Left lobe of liver (tissue), 2 donors: ENCODE measurements around the gene CCDC182. TPM values are rescaled to one million over a fixed set of nuclear protein-coding genes. Genes with fewer than 3 reads are reported as not detected.

ENCODE experiments used
- ATAC-seq: fragments of 200-7000 bp; cut with Tn5 transposase; one replicate; pipeline ENCODE4 v1.9.1; 2020; ENCODE audit warnings: mild to moderate bottlenecking, moderate library complexity
- DNase-seq: peaks from one replicate; pipeline ENCODE4 v3.0.0-alpha.2; 2020; ENCODE audit warnings: low spot score
- total RNA-seq: library from RNA; stranded (reverse); gene quantifications from one replicate; pipeline ENCODE4 v1.2.1, GENCODE V29; 2021
- donor health status: DM: no; HTN: no; CAD: no; lungs with moderate emphysema.
- donor health status: DM: no; HTN: yes; CAD: no.

The CCDC182 gene
- total RNA-seq: not detected

DNA sequence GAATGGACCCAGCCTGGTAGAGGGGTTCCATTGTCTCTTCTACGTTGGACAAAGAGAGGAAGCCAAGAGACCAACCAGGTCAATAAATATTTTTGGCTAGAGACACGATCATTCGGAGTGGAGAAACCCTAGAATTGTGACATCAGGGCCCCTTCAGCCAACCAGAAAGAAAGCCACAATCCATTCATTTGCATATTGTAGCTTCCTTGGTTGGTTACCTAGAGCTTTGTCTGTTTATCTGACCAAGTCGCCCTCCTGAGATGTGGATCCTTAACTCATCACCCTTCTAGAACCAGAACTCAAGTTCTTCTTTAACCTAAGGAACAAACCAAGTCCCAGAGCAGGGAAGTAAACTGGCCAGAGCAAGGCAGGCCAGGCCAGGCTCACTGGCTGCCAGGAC is at the start of gene CCDC182:
TSS of gene CCDC182 (minus strand) at position 58 of the 400 bp plus-strand sequence. CDS start at position 31, 27 bp downstream.
- DNase-seq (no peak), ATAC-seq (no peak)

DNA sequence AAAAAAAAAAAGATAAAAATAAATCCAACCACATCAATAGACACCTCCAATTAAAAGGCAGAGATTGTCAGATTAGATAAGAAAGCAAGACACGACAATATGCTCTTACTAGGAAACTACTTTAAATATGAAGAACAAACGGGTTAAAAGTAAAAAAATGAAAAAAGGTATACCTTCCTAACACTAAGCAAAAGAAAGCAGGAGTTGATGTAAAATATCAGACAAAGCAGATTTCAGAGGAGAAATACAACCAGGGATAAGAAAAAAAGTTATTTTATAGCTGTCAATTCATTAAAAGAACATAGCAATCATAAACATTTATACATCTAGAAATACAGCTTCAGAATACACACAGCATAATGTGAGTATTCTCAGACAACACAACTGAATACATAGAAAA is 49.7 kb upstream of the CCDC182 start:
- no peak for ATAC-seq
- no peak for DNase-seq

GRCh38 chr17:57788725-57789124 is 43.6 kb upstream of the CCDC182 start:
- ATAC-seq: no peak
- DNase-seq: no peak

GRCh38 chr17:57785022-57785421 is 39.9 kb upstream of the CCDC182 start:
- ATAC-seq (peak; percentile 57), DNase-seq (peak; percentile 48)

DNA sequence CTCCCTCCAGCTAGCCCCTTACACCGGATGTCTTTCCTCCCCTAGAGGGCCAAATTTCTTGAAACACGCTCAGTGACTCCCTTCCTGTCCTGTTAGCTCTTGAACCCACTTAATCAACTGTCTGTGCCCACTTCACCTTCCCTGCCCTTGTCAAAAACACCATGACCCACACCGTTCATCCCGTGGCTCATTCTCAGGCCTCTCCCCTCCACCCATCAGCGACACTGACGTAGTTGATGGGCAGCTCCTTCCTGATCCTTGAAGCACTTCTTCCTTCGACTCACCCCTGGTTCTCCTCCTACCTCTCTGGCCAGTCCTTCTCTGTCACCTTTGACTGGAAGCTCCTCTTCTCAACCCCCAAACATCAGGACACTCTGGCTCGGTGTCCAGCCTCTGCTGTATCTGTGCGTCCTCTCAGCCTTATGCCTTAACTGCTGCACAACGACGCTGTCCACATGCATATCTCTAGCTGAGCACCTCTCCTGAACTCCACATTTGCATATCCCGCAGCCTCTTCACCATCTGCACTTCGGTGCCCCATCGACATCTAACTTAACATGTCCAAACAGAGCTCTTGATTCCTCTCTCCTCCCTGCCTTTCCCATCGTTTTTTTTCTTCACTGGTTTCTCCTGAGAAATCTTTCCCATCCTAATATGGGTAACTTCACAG is 39.3 kb upstream of the CCDC182 start:
- no peak for DNase-seq
- no peak for ATAC-seq

GRCh38 chr17:57783338-57783742 is 38.2 kb upstream of the CCDC182 start:
- ATAC-seq (peak; percentile 87), DNase-seq (peak; percentile 54)

DNA sequence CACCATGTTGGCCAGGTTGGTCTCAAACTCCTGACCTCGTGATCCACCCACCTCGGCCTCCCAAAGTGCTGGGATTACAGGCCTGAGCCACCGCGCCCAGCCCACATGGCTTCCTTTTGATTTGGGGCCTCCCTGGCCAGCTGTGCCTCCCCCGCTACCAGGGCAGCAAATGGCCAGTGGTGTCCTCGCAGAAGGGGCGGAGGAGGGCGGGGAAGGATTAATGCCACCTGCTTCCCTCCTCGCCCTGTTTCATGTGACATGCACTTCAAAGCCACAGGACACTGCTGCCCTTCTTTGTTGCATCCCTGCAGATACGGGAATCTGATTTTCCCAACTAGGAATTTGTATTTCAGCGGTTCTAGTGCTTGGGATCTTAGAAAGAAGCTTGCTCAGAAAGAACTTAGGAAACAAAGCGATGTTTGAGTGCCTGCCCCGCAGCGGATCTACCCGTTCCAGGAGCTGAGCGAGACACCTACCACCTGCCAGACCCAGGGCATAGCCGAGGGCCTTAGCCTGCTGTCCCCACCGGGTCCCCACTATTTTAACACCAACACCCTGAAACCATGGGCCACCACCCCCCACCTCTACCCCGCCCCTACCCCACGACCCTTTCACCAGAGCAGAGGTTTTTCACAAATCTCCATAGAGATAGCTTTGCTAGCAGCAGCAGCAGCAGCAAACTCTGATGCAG is 37.7 kb upstream of the CCDC182 start:
- ATAC-seq (no peak), DNase-seq (no peak)

DNA sequence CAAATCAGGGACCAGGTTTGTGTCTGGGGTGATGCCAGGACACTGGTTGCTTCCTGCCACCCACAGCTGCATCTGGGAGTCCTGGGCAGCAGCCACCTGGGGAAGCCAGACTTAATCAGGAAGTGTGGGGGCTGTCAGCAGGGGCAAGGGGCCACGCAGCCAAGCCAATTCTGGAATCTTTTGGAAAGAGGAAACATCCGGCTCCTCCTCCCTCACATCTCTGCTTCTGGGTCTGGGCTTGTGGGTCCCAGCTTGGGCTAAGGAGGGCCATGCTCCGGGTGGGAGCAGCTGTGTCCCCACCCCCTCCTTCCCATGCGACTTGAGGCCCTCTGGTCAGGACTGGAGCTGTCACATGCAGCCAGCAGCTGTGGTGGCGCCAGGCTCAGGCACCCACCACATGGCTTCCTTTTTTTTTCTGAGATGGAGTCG is 37.0 kb upstream of the CCDC182 start:
- DNase-seq: no peak
- ATAC-seq: peak; percentile 25

DNA sequence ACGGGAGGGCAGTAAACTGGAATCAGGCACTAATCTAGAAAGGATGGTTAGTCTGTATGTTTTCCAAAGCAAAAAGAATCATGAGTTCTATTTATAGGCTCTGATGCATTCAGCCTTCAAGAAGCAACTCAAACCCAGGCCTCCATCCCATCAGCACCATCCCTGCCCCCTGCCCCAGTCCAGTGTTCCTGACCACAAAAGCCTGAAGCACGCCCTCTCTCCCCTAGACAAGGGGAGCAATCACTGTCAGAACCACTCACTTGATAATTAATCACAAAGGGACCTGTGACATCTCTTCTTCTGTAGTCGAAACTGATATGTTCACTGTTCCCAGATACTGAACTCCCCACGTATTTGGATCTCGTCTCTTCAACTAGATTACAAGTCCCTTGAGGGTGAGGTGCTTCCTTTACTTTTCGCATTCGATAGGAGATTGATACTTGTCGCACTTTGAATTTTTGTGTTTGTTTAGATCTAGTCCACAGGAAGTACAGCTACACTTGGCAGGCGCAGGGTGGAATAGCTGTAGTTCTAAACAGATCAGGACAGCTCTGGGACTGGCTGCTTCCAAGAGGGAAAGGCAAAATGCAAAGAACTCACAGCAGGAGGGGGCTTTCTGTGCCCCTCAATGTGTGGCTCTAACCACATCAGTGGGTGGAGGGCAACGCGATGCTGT is 36.4 kb upstream of the CCDC182 start:
- ATAC-seq (no peak), DNase-seq (no peak)

- no peak for DNase-seq
- ATAC-seq: no peak
These were observed 34.6 kb upstream of the CCDC182 start for GRCh38 chr17:57779706-57780105.

- DNase-seq (no peak), ATAC-seq (no peak)
These were observed 33.2 kb upstream of the CCDC182 start for GRCh38 chr17:57778306-57778705.

- no peak for ATAC-seq
- DNase-seq: no peak
These were observed 31.3 kb upstream of the CCDC182 start for GRCh38 chr17:57776366-57776765.

DNA sequence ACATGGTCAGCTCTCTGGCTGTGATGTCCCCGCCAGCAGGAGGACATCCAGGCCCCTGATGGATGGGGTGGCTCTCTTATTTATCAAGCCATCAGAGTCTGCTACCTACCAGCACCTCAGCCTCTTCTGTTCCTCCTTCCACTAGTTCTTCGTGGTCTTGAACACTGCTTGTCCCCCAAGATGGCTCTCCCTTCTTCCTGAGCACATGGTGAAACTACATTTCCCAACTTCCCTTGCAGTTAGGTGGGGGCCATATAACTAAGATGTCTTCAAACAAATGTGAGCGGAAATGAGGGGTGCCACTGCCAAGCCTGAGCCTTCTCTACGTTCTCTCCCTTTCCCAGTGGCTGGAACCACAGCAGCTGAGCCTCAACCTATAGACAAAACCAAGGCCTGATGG is 29.8 kb upstream of the CCDC182 start:
- ATAC-seq (no peak), DNase-seq (no peak)

DNA sequence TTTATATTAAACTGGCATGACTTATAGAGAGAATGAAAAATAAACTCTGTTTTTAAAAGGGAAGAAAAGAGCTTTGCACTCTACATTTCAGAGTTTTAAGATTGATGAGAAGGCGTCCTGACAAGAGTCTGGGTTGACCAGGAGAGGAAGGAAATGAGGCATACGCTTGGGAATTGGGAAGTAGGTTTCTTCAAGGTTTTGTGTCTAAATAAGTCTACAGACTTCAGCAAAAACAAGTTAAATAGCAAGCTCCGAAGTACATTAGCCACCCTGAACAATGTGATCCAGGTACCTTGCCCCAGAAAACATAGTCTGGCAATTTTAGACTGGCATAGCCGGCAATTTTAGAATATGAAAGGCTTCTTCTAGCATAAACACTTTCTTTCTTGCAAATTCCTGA is 28.5 kb upstream of the CCDC182 start:
- no peak for ATAC-seq
- DNase-seq: no peak

DNA sequence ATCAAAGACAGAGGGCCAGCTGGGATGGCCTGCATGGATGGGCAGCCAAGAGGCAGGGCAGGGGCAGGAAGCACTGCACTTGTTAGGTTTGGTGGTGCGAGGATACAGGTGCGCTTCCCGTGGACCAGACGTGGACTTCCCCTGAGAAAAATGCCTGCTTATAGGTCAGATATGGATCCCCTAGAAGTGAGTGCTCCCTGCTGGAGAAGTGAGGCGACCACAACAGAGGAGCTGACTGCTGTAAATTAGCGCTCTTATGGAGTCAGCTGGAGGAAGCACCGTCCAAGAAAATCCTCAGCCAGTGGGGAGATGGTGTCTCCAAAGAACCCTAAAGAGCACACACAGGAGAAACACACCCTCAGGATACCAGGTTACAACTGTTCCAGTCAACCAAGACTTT is 27.7 kb upstream of the CCDC182 start:
- no peak for DNase-seq

DNA sequence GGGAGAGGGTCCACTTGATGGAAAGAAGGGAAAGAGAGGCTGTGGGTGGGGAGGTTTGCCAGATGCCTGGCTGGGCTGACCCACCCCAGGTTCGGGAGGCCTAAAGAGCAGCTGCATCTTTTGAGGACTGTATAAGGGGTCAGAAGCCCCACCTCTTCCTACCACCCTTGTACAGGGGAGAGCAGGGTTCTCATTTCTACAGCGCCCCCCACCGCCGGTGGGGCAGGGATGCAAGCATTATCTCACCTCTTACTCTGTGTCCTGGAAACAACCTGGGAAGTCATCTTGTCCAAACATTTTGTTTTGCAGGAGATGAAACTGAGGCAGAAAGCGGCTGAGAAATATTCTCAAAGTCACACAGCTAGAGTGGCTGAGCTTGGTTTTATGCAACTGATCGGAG is 22.5 kb upstream of the CCDC182 start:
- no peak for DNase-seq
- no peak for ATAC-seq

More for the DNA sequence above, 27.7 kb upstream of the CCDC182 start:
- ATAC-seq: no peak

DNA sequence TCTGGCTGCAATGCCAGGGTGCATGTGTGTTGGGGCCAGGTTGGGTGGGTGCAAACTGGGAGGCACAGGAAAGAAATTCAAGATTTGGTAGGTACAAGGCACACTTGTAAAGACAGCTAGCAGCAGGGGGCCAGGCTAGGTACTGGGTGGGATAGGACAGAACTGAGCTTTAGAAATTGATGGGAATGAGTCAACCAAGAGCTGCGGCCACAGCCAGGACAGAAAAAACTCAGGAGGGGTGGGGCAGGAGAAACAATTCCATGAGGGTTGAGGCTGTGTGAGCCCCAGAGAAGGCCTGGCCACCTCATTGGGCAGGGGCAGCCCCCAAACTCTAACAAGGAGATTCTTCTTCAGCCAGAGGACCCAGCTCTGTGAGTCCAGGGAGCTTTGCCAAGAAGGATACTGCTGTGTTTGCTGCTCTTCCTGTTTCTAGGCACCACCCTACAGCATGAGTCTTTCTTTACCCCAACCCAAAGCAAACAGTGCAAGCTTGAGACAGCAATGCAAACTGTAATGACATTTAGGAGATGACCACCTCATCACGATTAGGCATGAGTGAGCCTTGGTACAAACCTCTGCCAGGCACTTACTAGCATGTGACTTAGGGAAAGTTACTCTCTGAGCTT is 21.3 kb upstream of the CCDC182 start:
- no peak for DNase-seq
- no peak for ATAC-seq

DNA sequence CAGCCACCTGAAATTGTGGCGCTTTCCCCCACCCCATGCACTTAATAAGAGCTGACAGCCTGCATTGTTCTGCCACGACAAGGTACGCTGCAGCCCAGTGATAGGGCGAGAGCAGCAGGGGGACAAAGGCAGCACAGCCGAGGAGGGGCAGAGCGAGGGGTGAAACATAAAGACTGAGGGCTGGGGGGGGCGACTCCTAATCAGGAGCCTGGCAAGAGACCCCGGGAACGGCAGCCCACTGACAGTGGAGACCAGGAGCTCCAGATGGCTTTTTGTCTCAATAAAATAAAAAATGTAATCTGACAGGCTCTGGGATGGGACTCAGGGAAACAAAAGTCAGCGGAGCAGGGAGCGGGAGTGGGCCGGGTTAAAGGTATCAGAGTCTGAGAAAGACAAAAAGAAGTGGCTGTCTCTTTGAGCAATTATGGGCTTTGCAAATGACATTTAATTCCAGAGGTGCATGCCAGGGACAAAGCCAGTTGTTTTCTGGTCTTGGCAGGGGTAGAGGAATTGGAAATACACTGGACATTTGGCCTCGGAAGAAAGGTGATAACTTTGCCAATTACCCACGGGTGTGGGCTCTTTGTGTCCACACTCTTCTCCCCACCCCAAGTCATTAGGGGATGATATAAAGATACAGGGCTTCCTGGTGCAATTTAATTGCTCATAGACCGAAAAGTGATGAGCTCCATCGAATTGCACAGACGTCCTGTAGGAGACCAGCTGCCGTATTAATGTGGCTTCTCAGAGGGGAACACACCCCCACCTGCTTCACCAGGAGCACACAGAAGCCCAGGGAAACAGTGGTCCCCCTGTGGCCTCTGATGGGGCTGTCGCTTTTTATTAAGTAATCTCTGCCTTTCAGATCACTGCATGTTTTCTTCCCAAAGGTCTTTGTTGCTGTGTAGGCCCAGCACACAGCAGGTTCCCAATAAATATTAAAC is 17.6 kb upstream of the CCDC182 start:
- ATAC-seq (no peak), DNase-seq (no peak)

DNA sequence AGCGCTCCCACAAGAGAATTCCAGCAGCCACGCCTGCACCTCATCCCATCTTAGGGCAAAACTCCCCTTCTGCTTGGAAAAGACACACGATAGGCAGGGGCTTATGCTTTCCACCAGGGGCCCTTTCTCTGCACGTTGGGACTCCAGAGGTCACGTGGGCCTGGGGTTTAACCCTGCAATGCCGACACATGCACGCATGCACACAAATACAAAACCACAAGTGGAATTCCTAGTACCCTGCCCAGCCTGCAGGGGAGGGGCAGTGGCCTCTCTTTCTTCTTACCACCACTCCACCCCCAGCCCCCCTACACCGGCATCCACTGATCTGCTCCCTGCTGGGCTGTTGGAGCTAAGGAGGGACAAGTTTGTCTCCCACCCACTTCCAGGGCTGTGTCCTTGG is 16.8 kb upstream of the CCDC182 start:
- DNase-seq: no peak
- no peak for ATAC-seq

DNA sequence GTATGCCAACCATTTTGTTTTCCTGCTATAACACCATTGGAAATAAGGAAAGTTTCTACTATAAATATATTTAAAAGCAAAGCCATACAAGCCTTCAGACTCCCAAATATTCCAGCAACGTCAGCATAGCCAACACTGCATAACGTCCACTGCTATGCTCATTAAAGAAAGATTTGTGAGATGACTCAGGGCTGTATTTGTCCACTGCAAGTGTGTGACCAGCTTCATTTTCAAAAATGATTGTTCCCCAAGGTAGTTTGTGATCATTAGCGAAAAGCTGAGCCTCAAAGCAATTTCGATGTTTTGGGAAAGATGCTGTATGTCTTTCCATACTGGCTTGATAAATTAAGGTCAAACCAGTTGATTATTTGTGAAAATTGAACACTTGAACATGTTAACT is 14.9 kb upstream of the CCDC182 start:
- ATAC-seq (no peak), DNase-seq (no peak)

DNA sequence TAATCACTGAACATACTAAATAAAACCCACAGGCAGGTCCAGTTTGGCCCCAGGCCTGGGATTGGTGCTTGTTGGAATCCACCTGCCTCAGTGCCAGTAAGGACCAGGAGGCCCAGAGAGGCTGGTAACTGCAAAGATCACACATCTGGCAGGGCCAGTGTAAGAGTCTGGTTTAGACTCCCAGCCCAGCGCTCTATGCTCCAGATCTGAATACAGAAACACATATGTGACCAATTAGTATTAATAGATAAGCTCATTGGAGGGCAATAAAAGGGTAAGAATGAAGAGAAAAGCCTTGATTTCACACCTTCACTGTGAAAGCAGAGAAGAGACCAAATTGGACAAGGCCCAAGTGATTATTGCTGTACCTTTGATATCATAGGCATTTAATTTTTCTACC is 13.6 kb upstream of the CCDC182 start:
- no peak for ATAC-seq
- no peak for DNase-seq
